Fibroblast of the aortic adventitia (primary cell): Measurements from ENCODE around the gene KLHL2. TPM values are rescaled to one million over a fixed set of nuclear protein-coding genes. Genes with fewer than 3 reads are reported as not detected.
A peak's percentile ranks its signal among the peaks of the same experiment; 100 is the strongest.

ENCODE experiments used
- DNase-seq: peaks from one replicate; pipeline ENCODE4 v3.0.0-alpha.2; 2010; ENCODE audit warnings: low read depth
- H3K4me3 ChIP-seq: 2 replicates; pipeline ENCODE4 v1.5.1; 2011; ENCODE audit warnings: low read depth, mild to moderate bottlenecking, control low read depth, low read length, moderate library complexity
- total RNA-seq: library from RNA; depleted of rRNA; stranded (reverse); fragments of >200 nt; gene quantifications from 2 replicates; pipeline ENCODE4 v1.2.3, GENCODE V29; 2012; ENCODE audit warnings: low replicate concordance
- TF ChIP-seq, protein P1 (sequence below): IDR thresholded peaks from 2 replicates; pipeline ENCODE4 v1.5.1; 2011; ENCODE audit warnings: mild to moderate bottlenecking, low read length, control low read depth, inconsistent platforms; ENCODE audit not compliant: insufficient read depth

KLHL2 gene
- total RNA-seq, 1 donor, result 14.8 TPM

DNA sequence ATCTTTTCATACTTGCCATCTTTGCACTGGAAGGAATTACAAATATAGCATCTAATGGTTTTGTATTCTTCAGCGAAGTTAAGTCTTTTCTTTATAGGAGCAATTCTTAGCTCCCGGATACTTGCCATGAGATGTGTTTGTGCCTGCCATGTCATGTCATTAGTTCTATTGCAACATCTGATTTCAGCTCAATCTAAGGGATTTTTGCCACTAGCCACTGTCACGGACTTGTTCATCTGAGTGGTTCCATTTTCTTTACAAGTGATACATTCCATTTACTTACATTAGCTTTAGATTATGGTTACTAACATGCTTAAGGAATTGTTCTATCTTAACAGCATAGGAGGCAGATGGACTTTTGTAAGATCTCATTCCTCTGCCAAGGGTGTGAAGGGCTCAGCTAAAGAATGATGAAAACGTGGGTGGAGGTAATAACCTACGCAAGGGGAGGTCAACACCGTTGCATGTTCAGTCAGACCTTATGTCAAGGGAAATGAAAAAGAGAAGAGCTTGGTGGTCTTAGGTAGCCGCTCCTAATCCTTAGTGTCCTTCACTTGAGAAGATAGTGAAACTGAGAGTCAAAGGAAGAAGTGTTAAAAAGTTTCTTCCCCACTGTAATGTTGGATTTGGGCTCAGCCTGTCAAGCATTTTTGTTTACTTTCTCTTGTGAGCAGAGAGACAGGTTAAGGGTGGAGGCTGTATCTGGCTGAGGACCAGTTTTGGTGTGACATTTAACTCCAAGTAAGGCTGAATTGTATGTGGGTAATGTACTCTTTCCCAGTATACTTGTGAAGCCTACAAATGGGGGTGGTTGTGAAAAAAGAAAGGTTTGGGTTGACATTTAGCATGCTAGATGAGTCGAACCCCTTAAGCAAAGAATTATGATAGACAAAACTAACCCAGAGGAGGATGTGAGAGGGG, 3.6 kb upstream of the KLHL2 start:
- no peak overlapping the region for H3K4me3 ChIP-seq
- TF ChIP-seq, protein P1, sequence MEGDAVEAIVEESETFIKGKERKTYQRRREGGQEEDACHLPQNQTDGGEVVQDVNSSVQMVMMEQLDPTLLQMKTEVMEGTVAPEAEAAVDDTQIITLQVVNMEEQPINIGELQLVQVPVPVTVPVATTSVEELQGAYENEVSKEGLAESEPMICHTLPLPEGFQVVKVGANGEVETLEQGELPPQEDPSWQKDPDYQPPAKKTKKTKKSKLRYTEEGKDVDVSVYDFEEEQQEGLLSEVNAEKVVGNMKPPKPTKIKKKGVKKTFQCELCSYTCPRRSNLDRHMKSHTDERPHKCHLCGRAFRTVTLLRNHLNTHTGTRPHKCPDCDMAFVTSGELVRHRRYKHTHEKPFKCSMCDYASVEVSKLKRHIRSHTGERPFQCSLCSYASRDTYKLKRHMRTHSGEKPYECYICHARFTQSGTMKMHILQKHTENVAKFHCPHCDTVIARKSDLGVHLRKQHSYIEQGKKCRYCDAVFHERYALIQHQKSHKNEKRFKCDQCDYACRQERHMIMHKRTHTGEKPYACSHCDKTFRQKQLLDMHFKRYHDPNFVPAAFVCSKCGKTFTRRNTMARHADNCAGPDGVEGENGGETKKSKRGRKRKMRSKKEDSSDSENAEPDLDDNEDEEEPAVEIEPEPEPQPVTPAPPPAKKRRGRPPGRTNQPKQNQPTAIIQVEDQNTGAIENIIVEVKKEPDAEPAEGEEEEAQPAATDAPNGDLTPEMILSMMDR, result no peak
- DNase-seq, result no peak

DNA sequence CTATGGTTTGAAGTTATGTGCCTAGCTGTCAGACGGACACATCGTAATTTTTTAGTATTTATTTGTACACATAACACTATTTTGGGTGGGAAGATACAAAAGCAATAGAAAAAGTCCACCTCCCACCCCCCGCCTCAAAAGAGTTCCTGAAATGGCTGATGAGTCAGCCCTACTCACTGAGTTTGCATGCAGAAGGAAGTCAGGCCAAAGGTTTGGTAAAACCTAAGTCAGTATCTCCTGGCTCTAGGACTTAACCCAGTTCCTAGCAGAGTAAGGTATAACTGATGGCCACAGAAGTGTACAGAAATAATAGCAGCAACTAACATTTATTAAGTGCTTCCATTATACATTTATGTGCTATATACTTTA, 2.9 kb upstream of the KLHL2 start:
- H3K4me3 ChIP-seq, result no peak overlapping the region
- TF ChIP-seq, protein P1, result no peak
- peak; percentile 44 for DNase-seq

DNA sequence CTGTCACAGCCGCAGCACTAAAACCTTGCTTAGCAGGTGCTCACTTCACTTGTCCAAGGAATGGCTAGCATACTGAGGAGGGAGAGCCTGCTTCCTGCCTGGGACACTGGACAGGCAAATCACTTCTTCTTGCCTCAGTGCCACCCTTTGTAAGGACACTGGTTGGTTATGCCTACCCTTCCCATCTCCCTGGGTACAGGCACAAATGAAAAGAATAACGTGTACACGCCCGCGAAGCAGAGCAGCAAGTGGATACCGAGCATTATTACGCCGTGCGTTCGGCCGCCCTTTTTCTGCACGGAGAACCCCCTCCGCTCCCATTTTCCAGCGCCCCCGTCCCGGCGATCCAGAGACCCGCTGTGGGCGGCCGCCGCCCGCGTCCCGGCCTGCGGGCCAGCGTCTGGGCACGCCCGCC, 338 bp upstream of the KLHL2 start:
- peak; percentile 33 for DNase-seq
- TF ChIP-seq, protein P1, result no peak

DNA sequence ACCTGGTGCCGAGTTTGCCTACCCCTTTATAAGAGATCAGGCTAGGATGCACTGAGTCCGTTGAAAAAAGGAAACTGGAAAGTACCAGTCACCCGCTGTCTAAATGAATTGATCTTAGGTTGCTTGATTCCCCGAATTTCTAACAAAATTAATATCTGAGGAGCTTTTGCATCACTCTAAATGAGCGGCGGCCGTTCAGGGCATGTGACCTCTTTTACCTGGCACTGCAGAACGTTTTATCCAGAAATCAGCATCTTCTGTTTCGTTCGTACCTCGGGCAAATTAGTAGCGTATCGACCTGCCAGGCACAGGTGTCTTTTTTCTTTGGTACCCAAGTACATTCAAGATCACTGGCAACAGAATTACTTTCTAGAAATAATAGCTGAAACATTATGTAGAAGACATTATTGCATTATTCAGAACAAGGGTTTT, 876 bp downstream of the KLHL2 start:
- peak overlapping the region; percentile 82 for H3K4me3 ChIP-seq
- TF ChIP-seq, protein P1, result no peak
- DNase-seq, result no peak

More for the DNA sequence above, 338 bp upstream of the KLHL2 start:
- H3K4me3 ChIP-seq, result peak overlapping the region; percentile 82

DNA sequence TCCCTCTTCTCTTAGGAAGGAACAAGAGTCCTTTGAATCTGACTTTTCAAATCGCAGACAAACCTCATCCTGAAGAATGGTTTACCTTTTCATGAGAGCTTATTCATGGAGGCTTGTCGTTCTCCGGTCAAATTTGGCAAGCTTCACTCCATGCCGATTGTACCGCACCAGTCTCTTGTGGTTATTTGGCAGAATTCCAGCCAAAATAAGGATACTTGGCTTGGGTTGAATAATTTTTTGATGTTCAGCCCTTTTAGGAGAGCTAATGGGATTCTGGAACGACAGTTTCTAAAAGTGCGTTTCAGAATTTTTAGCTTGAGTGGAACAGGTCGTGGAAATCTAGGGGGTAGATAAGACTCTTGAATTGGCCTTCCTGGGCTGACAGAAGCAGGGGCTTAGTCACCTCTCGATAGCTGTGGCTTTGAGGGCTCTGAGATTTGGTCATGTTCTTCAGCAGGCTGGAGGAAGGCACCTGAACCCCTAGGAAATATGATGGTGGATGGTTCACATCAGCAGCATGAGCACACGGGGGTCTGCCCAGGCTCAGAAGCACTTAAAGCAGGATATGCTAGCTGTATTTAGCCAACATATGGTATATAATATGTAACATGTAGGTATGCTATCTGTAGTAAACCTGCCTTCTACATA, 1.5 kb downstream of the KLHL2 start:
- peak; percentile 37 for DNase-seq
- TF ChIP-seq, protein P1, result no peak
- peak overlapping the region; percentile 82 for H3K4me3 ChIP-seq

DNA sequence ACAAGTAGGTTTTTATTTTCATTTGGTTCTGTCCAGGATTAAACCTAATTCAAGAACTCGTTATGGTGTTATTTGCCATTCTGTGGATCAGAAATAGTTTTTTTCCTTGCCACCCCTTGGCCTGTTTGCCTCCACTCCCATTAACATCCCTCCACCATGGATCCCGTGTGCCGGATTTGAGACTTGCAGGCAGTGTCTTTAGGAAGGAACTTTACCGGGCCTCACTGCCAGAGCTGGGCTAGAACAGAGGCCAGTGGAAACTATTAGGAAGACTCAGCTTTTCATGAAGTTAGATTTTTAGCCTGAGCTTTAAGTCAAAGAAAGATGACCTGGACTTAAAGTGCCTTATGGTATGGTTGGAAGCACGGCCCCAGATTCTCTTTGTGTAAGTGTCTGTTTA, 2.4 kb downstream of the KLHL2 start:
- DNase-seq, result no peak
- no peak overlapping the region for H3K4me3 ChIP-seq
- TF ChIP-seq, protein P1, result no peak
